Natural killer cell treated with Interleukin-12 subunit alpha and Interleukin-12 subunit beta and Interleukin-15 and Interleukin-18, amount 100 ng/mL, for 72 hours (primary cell): ENCODE data around the gene SHROOM4. TPM values are rescaled to one million over a fixed set of nuclear protein-coding genes. Genes with fewer than 3 reads are reported as not detected.

Experiments used
- ATAC-seq, 2 donors: fragments of 150-1000 bp; cut with Tn5 transposase in 1 of 2; sonication (Bioruptor Pico), chemical (Tn5 transposase) in 1 of 2; 2 replicates each; pipeline ENCODE4 v1.10.0; 2021
- DNase-seq: peaks from one replicate; pipeline ENCODE4 v3.0.0; 2022; ENCODE audit warnings: low spot score
- H3K27ac Mint-ChIP-seq, 2 donors: 1 replicate in 1 of 2; 2 replicates in 1 of 2; pipeline ENCODE4 v1.8.0; 2022; ENCODE audit warnings: mixed read lengths in 2 of 2, mild to moderate bottlenecking in 1 of 2, moderate library complexity in 1 of 2
- H3K27me3 Mint-ChIP-seq, 2 donors: 1 replicate in 1 of 2; 2 replicates in 1 of 2; pipeline ENCODE4 v1.8.0; 2022; ENCODE audit warnings: mixed read lengths in 2 of 2
- H3K36me3 Mint-ChIP-seq: one replicate; pipeline ENCODE4 v1.8.0; 2022; ENCODE audit warnings: mixed read lengths
- H3K4me1 Mint-ChIP-seq, 2 donors: 1 replicate in 1 of 2; 2 replicates in 1 of 2; pipeline ENCODE4 v1.8.0; 2022; ENCODE audit warnings: low read depth in 2 of 2, mixed read lengths in 2 of 2, mild to moderate bottlenecking in 1 of 2
- H3K4me3 Mint-ChIP-seq: one replicate; pipeline ENCODE4 v1.8.0; 2022; ENCODE audit warnings: mixed read lengths
- H3K9me3 Mint-ChIP-seq: 2 replicates; pipeline ENCODE4 v1.8.0; 2022; ENCODE audit warnings: mixed read lengths
- total RNA-seq, 2 donors: library from RNA; stranded (reverse); gene quantifications; one replicate each; pipeline ENCODE4 v1.2.3, GENCODE V29; 2022

The SHROOM4 gene
- total RNA-seq, 2 donors from 2014 or later: not detected

DNA sequence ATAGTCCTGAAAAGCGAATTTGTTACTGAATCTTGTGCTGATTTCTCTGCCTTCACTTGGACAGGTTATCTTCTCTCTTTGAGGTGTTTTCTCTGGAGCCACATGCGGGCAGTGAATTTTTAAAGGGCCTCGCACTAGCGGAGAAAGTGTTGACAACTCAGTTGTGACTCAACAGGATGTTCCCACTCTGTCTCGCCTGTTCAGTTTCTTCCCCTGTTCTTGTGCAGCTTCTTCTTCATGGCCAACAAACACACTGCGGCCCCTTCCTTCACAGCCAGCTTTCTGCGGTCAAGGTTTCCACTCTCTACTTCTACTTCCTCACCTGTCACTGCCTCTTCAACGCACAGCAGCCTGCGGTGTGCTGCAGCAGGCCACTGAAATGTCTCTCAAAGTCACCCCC is 1.1 kb upstream of the SHROOM4 start:
- ATAC-seq (no peak), DNase-seq (no peak)
- no peak overlapping the region for H3K4me3 Mint-ChIP-seq
- no peaks in the 10 kb centered on the region for H3K36me3 Mint-ChIP-seq
- H3K9me3 Mint-ChIP-seq: no peaks in the 10 kb centered on the region
- H3K4me1 Mint-ChIP-seq: no peaks in the 10 kb centered on the region
- H3K27ac Mint-ChIP-seq: no peak overlapping the region
- peaks cover 25 to 33% of the 10 kb centered on the region in 2 donors for H3K27me3 Mint-ChIP-seq

DNA sequence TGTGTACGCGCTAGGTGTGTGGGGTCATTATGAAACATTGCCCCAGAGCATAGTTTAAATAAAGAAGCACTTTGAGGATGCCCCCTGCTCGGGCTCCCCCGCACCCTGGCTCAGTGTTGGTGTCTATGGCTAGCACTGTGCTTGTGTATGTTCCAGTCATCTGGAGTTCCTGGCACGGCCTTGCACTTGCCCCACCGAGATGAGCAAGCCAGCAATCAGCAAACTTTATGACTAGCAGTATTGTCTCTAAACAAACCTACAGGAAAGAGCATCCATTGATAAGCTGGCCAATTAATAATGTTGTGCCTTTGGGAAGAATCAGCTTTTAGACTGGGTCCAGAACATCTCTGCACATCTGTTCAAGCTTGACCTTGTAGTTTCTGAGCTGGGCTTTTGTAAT is 707 bp upstream of the SHROOM4 start:
- Mint-ChIP-seq H3K36me3 (no peaks in the 10 kb centered on the region), H3K4me1 (no peaks in the 10 kb centered on the region), H3K27ac (no peak overlapping the region), H3K9me3 (no peaks in the 10 kb centered on the region), H3K4me3 (no peak overlapping the region), H3K27me3 (peaks cover 29 to 34% of the 10 kb centered on the region in 2 donors)
- DNase-seq: no peak
- peak in 1 of 2 donors; percentile 25 for ATAC-seq

DNA sequence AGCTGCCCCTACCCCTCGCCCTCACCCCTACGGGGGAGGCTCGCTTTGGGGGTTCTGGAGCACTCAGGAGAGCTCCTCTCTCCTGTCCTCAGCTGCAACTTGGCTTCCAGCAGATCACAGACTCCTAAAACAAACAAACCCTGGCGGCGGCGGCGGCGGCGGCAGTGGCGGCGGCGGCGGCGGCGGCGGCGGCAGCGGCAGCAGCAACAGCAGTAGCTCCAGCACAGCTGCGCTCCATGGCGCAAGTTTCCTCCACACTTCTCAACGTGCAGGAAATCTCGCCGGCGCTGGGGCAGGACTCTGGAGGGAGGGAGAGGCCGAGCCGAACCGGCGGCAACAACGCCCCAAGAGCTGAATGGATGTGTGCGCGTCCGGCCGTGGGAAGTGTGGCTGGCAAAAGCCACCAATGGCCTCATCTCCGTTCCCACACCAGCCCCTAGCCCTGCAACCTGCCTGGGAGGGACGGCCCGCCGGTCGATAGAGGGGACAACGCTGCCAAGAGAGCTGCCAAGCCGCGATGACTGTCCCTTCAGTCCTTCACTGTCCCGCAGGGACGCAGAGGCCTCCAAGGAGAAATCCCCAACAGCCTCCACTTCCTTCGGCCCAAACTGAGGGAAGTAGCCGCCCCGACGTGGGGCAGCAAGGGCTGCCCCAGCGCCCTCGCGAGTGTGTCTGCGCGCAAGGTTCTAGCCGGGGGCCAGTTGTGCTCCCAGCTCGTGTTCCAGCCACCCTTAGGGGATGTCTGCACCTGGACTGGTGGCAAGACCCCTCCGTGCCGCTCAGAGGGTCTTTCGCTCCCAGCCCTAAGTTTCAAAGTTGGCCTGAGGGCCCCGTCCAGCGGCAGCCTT is 775 bp downstream of the SHROOM4 start:
- Mint-ChIP-seq H3K36me3 (no peaks in the 10 kb centered on the region), H3K4me1 (no peaks in the 10 kb centered on the region), H3K4me3 (no peak overlapping the region), H3K9me3 (no peaks in the 10 kb centered on the region), H3K27me3 (peaks cover 34 to 37% of the 10 kb centered on the region in 2 donors), H3K27ac (no peak overlapping the region)
- ATAC-seq (no peak), DNase-seq (no peak)

DNA sequence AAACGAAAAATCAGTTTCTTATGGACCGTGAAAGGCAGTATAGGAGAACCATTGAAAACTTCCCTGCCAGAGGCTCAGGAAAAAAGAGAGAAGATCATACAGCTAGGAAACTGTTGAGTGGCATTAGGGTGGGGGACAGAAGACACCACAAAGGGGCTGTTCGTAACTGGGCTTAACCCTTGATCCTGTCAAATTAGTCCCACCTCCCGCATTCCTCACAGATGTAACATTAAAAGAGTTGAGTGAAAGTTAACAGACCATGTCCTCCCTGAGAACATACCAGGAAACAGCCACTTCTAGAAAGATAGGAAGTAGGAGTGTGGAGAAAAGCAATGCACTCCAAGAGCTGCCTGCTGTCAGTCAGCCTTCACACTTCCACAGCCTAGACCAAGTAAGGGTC is 8.7 kb downstream of the SHROOM4 start:
- H3K4me3 Mint-ChIP-seq: no peak overlapping the region
- peaks cover 11 to 30% of the 10 kb centered on the region in 2 donors for H3K27me3 Mint-ChIP-seq
- DNase-seq (no peak), ATAC-seq (no peak)
- no peak overlapping the region for H3K27ac Mint-ChIP-seq
- H3K36me3 Mint-ChIP-seq: no peaks in the 10 kb centered on the region
- H3K4me1 Mint-ChIP-seq: no peaks in the 10 kb centered on the region
- H3K9me3 Mint-ChIP-seq: no peaks in the 10 kb centered on the region

GRCh38 chrX:50801135-50801534 is 12.9 kb downstream of the SHROOM4 start:
- no peak for ATAC-seq
- no peak for DNase-seq
- H3K36me3 Mint-ChIP-seq: no peaks in the 10 kb centered on the region
- no peaks in the 10 kb centered on the region for H3K4me1 Mint-ChIP-seq
- H3K4me3 Mint-ChIP-seq: no peak overlapping the region
- H3K27ac Mint-ChIP-seq: no peak overlapping the region
- no peaks in the 10 kb centered on the region for H3K9me3 Mint-ChIP-seq
- H3K27me3 Mint-ChIP-seq: peaks cover 16 to 42% of the 10 kb centered on the region in 2 donors

- no peak for DNase-seq
- no peak for ATAC-seq
- Mint-ChIP-seq H3K27ac (no peak overlapping the region), H3K36me3 (no peaks in the 10 kb centered on the region), H3K4me1 (no peaks in the 10 kb centered on the region), H3K9me3 (no peaks in the 10 kb centered on the region), H3K27me3 (peaks cover 27 to 38% of the 10 kb centered on the region in 2 donors), H3K4me3 (no peak overlapping the region)
Measured at GRCh38 chrX:50799531-50799961, 14.4 kb downstream of the SHROOM4 start.

DNA sequence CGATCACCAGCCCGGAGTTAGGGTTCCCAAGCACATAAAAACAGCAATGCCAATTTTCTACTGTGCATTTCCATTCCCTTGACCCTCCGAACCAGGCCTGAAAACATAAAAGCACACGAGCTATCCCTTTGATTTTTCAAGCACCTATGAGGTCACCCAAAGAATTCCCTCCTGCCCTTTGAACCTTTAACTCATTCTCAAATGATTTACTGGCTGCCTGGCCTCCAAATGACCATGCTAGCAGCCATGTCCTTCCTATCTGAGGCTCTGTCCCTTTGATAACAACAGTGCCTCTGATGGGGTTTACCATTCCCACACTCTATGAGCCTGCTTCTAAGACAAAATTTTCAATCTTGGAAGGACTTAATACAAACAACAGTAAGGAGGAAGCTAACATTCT is 15.2 kb downstream of the SHROOM4 start:
- no peaks in the 10 kb centered on the region for H3K36me3 Mint-ChIP-seq
- DNase-seq (no peak), ATAC-seq (no peak)
- H3K27ac Mint-ChIP-seq: no peak overlapping the region
- H3K9me3 Mint-ChIP-seq: no peaks in the 10 kb centered on the region
- no peak overlapping the region for H3K4me3 Mint-ChIP-seq
- no peaks in the 10 kb centered on the region for H3K4me1 Mint-ChIP-seq
- H3K27me3 Mint-ChIP-seq: peaks cover 27 to 41% of the 10 kb centered on the region in 2 donors

- Mint-ChIP-seq H3K4me1 (no peaks in the 10 kb centered on the region), H3K27ac (no peak overlapping the region), H3K9me3 (no peaks in the 10 kb centered on the region), H3K4me3 (no peak overlapping the region), H3K27me3 (peaks cover 9 to 29% of the 10 kb centered on the region in 2 donors), H3K36me3 (peaks cover 8% of the 10 kb centered on the region)
- ATAC-seq (no peak), DNase-seq (no peak)
Measured at GRCh38 chrX:50787099-50787498, 26.9 kb downstream of the SHROOM4 start.

DNA sequence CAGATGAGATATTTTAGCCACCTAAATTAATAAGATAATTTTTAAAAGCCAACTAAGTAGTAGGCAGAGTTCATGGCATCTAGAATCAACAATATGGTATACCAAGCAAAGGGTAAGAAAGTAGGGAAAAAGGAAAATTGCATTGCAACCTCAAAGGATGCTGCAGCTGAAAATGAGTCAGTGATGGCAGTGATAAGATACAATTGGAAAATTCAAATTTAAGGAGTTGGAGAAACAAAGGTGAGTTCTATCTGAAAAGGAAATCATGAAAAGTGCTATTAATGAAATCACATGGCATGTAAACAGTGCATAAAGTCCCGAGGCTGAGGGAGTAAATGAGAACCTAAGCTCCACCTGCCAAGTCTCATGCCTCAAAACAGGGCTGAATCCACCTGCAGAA is 33.9 kb downstream of the SHROOM4 start:
- Mint-ChIP-seq H3K27ac (no peak overlapping the region), H3K27me3 (peaks cover 9 to 23% of the 10 kb centered on the region in 2 donors), H3K4me1 (no peaks in the 10 kb centered on the region), H3K9me3 (no peaks in the 10 kb centered on the region), H3K4me3 (no peak overlapping the region), H3K36me3 (no peaks in the 10 kb centered on the region)
- DNase-seq: no peak
- no peak for ATAC-seq

DNA sequence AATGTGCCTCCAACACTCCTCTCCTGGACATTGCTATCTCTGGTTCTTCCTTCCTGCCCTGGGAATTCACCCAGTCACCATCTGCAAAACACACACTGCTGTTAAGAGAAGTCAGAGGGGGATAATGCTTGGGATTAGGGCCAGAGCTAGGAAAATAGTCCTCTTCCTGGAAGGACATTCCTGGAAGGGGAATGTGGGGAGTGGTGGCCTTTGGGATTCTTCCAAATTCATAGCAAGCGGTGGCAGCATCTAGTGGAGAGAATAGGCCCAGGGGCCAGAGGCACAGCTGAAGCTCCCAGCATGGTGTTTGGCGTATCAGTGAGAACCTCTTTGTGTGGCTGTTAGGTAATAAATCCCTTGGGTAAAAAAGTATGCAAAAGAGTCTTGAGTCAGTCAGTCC is 34.3 kb downstream of the SHROOM4 start:
- H3K27me3 Mint-ChIP-seq: peaks cover 9 to 24% of the 10 kb centered on the region in 2 donors

DNA sequence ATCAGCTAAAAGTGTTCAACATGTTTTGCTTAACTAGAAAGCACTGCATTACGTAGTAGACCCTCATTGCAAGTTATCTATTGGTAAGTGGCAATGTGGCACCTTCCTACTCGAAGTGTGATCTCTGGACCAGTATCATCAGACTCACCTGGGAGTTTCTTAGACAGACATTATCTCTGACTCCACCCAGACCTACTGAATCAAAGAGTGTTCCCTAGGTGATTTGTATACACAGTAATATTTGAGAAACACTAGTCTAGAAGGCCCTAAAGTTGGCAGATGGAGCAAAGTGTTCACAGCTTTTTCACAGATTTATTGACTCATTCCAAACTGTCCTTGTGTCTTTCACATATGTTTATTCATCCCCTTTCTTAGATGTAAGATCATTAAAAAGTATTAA is 35.7 kb downstream of the SHROOM4 start:
- no peaks in the 10 kb centered on the region for H3K9me3 Mint-ChIP-seq
- no peak for DNase-seq

More for the DNA sequence above, 34.3 kb downstream of the SHROOM4 start:
- no peak for DNase-seq
- Mint-ChIP-seq H3K9me3 (no peaks in the 10 kb centered on the region), H3K4me1 (no peaks in the 10 kb centered on the region), H3K36me3 (no peaks in the 10 kb centered on the region), H3K4me3 (no peak overlapping the region), H3K27ac (no peak overlapping the region)
- ATAC-seq: no peak

DNA sequence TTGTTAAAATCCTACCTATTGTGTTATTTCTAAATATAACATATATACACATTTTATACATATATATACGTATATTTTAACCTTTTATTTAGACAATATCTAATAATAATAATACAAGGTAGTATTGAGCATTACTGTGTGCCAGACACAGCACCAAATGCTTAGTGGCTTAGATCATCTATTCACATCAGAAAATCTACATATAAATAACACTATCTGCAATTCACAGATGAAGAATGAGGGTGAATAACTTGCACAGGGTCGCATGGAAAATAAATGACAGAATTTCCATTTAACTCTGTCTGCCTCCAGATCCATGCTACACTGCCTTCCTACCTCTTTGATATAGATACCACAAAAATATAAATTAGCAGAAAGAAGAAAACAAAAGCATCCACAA is 37.7 kb downstream of the SHROOM4 start:
- H3K27ac Mint-ChIP-seq: no peak overlapping the region
- H3K4me3 Mint-ChIP-seq: no peak overlapping the region
- no peaks in the 10 kb centered on the region for H3K9me3 Mint-ChIP-seq
- H3K36me3 Mint-ChIP-seq: no peaks in the 10 kb centered on the region
- ATAC-seq: no peak
- DNase-seq: no peak
- H3K27me3 Mint-ChIP-seq: peaks cover 0 to 19% of the 10 kb centered on the region in 2 donors
- H3K4me1 Mint-ChIP-seq: no peaks in the 10 kb centered on the region

More for the DNA sequence above, 35.7 kb downstream of the SHROOM4 start:
- Mint-ChIP-seq H3K27ac (no peak overlapping the region), H3K36me3 (no peaks in the 10 kb centered on the region), H3K4me3 (no peak overlapping the region), H3K27me3 (peaks cover 9 to 26% of the 10 kb centered on the region in 2 donors), H3K4me1 (no peaks in the 10 kb centered on the region)
- ATAC-seq: no peak

DNA sequence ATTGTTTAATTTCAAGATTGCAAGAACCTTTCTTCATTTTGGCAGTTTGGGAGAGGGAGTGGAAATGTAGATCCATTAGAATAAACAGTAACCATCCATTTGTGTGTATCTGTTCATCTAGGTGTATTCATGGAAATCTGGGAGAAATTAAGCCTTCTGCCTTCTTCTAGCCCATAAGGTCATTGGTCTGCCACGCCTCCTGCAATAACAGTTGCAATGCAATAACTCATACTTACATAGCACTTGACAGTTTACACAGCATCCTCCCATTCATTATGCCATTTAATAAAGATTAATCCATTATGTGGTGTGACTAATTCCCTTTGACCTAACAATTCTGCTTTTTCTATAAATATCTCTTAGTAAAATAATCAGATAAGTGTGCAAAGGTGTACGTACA is 42.6 kb downstream of the SHROOM4 start:
- no peak for DNase-seq
- Mint-ChIP-seq H3K27ac (no peak overlapping the region), H3K27me3 (peaks cover under 1 to 12% of the 10 kb centered on the region in 2 donors), H3K36me3 (no peaks in the 10 kb centered on the region), H3K4me1 (no peaks in the 10 kb centered on the region), H3K9me3 (no peaks in the 10 kb centered on the region), H3K4me3 (no peak overlapping the region)
- no peak for ATAC-seq

DNA sequence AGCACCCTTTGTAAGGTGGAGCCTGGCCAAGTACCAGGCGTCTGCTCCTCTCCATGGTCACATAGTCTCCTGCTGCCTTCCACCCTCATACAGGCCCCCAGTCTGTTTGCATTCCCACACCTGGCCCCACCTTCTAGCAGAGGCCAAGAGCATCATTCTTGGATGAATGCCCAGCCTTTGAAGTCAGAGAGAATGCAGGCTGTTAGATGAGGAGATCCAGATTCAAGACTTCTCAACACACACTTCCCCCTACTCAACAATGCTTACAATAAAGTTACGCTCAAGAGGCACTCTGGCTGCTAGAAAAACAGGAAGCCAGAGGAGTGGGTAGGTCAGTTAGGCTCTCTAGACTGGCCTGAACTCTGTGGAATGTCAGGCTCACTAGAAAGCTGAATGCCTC is 43.3 kb downstream of the SHROOM4 start:
- DNase-seq: no peak
- H3K27ac Mint-ChIP-seq: no peak overlapping the region
- H3K27me3 Mint-ChIP-seq: peaks cover 7 to 17% of the 10 kb centered on the region in 2 donors
- H3K4me3 Mint-ChIP-seq: no peak overlapping the region
- no peaks in the 10 kb centered on the region for H3K36me3 Mint-ChIP-seq
- ATAC-seq: no peak
- H3K9me3 Mint-ChIP-seq: no peaks in the 10 kb centered on the region
- H3K4me1 Mint-ChIP-seq: no peaks in the 10 kb centered on the region
